ENCODE measurements around the gene TSHZ1. TPM values are rescaled to one million over a fixed set of nuclear protein-coding genes. Genes with fewer than 3 reads are reported as not detected.

Gene TSHZ1
- total and polyA plus RNA-seq, 12 donors, result 6.8 to 25.0 (median 16.0) TPM

DNA sequence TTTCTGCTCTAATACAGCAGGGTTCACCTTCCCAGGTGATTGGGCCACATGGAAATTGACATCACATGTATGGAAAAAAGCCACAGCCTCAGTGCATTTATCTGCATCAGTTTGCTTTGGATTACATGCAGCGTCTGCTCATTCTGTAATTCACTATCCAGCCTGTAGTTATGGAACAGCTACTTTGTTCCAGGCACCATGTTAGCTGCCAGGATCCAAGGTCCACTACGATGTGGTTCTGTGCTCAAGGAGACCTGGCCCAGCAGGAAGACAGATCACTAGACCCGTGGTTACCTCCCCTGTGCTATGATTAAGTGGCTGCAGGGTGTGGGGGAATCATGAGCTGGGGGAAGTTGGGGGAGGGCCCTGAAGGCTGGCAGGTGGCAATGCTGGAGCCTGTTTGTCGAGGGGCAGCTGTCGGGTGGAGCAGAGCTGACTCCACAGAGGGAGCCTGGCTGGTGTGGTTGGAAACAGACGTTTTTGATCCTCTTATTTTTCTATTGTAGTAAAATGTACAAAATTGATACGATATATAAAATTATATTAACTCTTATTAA is 58.6 kb downstream of the TSHZ1 start:
- no peak for TF ChIP-seq POLR2A (IDR thresholded peaks at IDR 0.05)
- TF ChIP-seq, protein P1, sequence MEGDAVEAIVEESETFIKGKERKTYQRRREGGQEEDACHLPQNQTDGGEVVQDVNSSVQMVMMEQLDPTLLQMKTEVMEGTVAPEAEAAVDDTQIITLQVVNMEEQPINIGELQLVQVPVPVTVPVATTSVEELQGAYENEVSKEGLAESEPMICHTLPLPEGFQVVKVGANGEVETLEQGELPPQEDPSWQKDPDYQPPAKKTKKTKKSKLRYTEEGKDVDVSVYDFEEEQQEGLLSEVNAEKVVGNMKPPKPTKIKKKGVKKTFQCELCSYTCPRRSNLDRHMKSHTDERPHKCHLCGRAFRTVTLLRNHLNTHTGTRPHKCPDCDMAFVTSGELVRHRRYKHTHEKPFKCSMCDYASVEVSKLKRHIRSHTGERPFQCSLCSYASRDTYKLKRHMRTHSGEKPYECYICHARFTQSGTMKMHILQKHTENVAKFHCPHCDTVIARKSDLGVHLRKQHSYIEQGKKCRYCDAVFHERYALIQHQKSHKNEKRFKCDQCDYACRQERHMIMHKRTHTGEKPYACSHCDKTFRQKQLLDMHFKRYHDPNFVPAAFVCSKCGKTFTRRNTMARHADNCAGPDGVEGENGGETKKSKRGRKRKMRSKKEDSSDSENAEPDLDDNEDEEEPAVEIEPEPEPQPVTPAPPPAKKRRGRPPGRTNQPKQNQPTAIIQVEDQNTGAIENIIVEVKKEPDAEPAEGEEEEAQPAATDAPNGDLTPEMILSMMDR (IDR thresholded peaks at IDR 0.05), result no peak
- Histone ChIP-seq H3K4me1 (replicated peaks in 1 of 2) (peaks cover 5 to 20% of the 10 kb centered on the region in 2 donors), H3K36me3 (replicated peaks in 1 of 2) (no peaks in the 10 kb centered on the region), H3K9me3 (replicated peaks in 1 of 3) (no peaks in the 10 kb centered on the region), H3K4me3 (no peak overlapping the region), H3K27ac (no peak overlapping the region), H3K27me3 (no peaks in the 10 kb centered on the region)
- intact Hi-C loops (cut with DNase I), result no loop called here
- DNase-seq, result no peak
- 71 to 75% (median 75%) methylated on average over 7 of the region's 7 CpGs for WGBS, 4 donors

DNA sequence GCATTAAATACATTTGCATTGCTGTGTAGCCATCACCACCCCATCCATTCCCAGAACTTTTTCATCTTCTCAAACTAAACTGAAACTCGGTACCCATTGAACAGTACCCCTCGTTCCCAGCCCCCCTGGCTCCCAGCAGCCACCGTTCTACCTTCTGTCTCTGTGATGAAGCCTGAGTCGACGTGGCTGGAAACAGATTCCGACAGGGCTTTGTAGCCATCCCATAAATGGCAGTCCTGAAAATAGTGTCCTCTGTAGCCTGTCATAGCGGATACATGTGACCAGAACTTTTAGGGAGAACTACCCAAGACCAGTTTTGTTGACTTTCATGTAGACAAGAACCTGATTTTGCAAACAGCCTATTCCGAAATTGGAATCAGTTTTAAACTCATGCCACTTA is 59.1 kb downstream of the TSHZ1 start:
- TF ChIP-seq POLR2A (IDR thresholded peaks at IDR 0.05), result no peak
- TF ChIP-seq, protein P1 (IDR thresholded peaks at IDR 0.05), result no peak
- Histone ChIP-seq H3K36me3 (replicated peaks in 1 of 2) (no peaks in the 10 kb centered on the region), H3K27me3 (no peaks in the 10 kb centered on the region), H3K27ac (no peak overlapping the region), H3K4me1 (replicated peaks in 1 of 2) (peaks cover 5 to 20% of the 10 kb centered on the region in 2 donors), H3K9me3 (replicated peaks in 1 of 3) (no peaks in the 10 kb centered on the region), H3K4me3 (no peak overlapping the region)
- DNase-seq, result no peak
- intact Hi-C loops (cut with DNase I), result no loop called here
- WGBS, 4 donors, result 93 to 97% (median 94%) methylated on average over 8 of the region's 8 CpGs

DNA sequence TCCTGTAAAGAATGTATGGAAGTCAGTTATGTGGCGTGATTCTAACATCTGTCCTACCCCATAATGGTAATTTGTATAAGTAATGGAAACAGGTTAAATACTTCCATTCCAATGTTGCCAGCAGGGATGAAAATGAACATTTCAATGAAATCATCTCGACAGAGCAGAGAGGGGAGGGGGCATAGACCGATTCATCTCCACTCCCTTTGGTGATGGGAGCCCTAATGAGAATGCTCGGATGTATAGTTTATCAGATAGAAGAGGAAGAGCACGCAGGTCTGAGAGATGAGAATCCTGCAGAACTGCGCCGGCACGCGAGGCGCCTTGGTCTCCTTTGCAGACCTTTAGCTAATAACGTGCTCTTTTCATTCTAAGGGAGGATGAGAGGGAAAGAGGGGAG is 61.4 kb downstream of the TSHZ1 start:
- Histone ChIP-seq H3K4me3 (no peak overlapping the region), H3K27me3 (no peaks in the 10 kb centered on the region), H3K27ac (no peak overlapping the region), H3K36me3 (replicated peaks in 1 of 2) (no peaks in the 10 kb centered on the region), H3K9me3 (replicated peaks in 1 of 3) (no peaks in the 10 kb centered on the region), H3K4me1 (replicated peaks in 1 of 2) (peaks cover 5 to 21% of the 10 kb centered on the region in 2 donors)
- 92 to 96% (median 94%) methylated on average over 11 of the region's 11 CpGs for WGBS, 4 donors
- no peak for DNase-seq
- intact Hi-C loops (cut with DNase I), result no loop called here
- no peak for TF ChIP-seq POLR2A (IDR thresholded peaks at IDR 0.05)
- TF ChIP-seq, protein P1 (IDR thresholded peaks at IDR 0.05), result no peak

DNA sequence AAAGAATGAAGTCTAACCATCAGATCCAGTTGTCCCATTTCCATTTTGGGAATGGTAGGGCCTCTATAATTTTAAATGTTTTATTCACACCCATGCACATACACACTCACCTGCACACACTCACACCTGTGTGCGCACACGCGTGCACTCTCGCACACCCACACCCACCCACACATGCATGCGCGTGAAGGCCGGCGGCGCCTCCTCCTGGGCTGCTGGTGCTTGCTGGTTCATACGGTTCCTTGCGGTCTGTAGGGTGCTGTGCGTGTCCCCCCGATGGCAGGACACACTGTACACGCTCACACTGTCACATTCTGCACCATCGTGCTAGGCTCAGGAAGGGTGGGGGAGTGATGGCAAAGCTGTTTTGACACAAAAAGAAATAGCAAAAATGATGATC is 63.2 kb downstream of the TSHZ1 start:
- peaks cover 0 to 6% of the 10 kb centered on the region in 2 donors for H3K4me1 ChIP-seq (replicated peaks in 1 of 2)
- TF ChIP-seq, protein P1 (IDR thresholded peaks at IDR 0.05), result no peak
- TF ChIP-seq POLR2A (IDR thresholded peaks at IDR 0.05), result no peak
- intact Hi-C loops (cut with DNase I), result no loop called here
- no peaks in the 10 kb centered on the region for H3K36me3 ChIP-seq (replicated peaks in 1 of 2)
- WGBS, 4 donors, result 96 to 98% (median 97%) methylated on average over 15 of the region's 15 CpGs
- no peak overlapping the region for H3K4me3 ChIP-seq
- no peaks in the 10 kb centered on the region for H3K9me3 ChIP-seq (replicated peaks in 1 of 3)
- H3K27me3 ChIP-seq, result no peaks in the 10 kb centered on the region
- no peak for DNase-seq
- H3K27ac ChIP-seq, result no peak overlapping the region
